K562 (cell line): Measurements from ENCODE around the gene TMEM141. TPM values are rescaled to one million over a fixed set of nuclear protein-coding genes. Genes with fewer than 3 reads are reported as not detected.

ENCODE experiments used
- TRIM25 ChIP-seq: fragments of 450-650 bp; IDR thresholded peaks from 2 replicates; pipeline ENCODE4 v1.7.0; 2016; ENCODE audit warnings: borderline replicate concordance
- TSHZ1 ChIP-seq: fragments of 250-450 bp; sonication (Bioruptor Pico); IDR thresholded peaks from 2 replicates; pipeline ENCODE4 v1.4.0; 2020; ENCODE audit warnings: mild to moderate bottlenecking, moderate library complexity
- polyA plus RNA-seq, 8 experiments: library from polyadenylated mRNA; depleted of rRNA in 4 of 8; stranded (reverse) in 5 of 8; unstranded in 3 of 8; fragments of >200 nt; fragmentation: Nextera tagmentation in 2 of 8; fragmentation: Illumina TruSeq in 1 of 8; extraction: Ambion mirVana in 2 of 8; extraction: Trizol in 1 of 8; gene quantifications; 2 replicates each; pipeline versions ENCODE4 v1.2.1 to v1.2.3, GENCODE V29; 2011 to 2014; ENCODE audit warnings: inconsistent platforms in 1 of 8, missing spikeins in 1 of 8
- total RNA-seq, 7 experiments: library from RNA; depleted of rRNA in 6 of 7; stranded (reverse); fragments of >200 nt in 6 of 7; fragmentation: Illumina TruSeq in 2 of 7; extraction: Trizol in 2 of 7; gene quantifications; 2 replicates each; pipeline versions ENCODE4 v1.2.1 to v1.2.3, GENCODE V29; 2011 to 2021; ENCODE audit warnings: low replicate concordance in 1 of 7

TMEM141 gene
- total and polyA plus RNA-seq, 9 of the 15 experiments (the other 6 are each of a cell fraction or from before 2014, with no cell fraction given), result 21.5 to 123 (median 74.8) TPM

GRCh38 chr9:136748201-136748600 is 42.9 kb upstream of the TMEM141 start, which contains the start of gene LCN6 (continued):
- TF ChIP-seq TRIM25 (no peak), TSHZ1 (CRISPR knock-in tag) (no peak)
- TF ChIP-seq, all 486 proteins: peak for 0
